ENCODE results near the gene TNKS1BP1.
"Not testable (repeated sequence)": the region's sequence is repeated elsewhere in the genome, so short reads cannot be mapped to it uniquely, and the experiment has no call there.

Gene TNKS1BP1

GRCh38 chr11:57308426-57309060 lies 16.2 kb downstream of the TNKS1BP1 start:
- DNase-seq: no peak

- no peak for DNase-seq
These were observed 17.0 kb downstream of the TNKS1BP1 start for GRCh38 chr11:57307666-57308270.

DNA sequence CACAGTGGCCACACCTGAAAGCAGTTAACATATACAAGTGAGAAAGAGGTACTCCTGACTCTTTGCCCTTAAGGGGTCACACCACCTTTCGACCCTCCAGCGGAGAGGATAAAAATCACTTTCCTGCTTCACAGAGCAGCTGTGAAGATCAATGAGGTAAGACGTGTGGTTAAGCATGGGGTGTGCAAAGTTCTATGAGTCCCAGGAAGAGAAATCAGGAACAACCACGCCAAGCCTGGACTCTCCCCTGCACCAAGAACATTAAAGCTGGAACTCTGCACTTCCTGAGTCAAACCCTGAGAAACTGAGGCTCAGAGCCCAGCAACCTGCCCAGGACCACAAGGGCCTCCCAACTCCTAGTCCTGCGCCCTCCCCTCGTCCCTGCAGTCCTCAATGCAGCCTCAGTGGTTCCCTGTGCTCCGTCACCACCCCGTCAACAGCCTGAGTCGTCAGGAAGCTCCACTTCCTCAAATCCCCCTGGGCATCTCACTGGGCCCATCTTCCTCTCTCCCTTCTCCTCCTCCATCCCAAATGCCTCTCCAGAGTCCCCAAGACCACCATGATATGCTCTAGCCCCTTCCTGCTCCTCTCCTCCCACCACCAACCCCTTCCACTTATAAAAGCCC lies 17.7 kb downstream of the TNKS1BP1 start:
- no peak for DNase-seq

- DNase-seq: no peak
These were observed 18.4 kb downstream of the TNKS1BP1 start for GRCh38 chr11:57306161-57306876.

- no peak for DNase-seq
These were observed 19.2 kb downstream of the TNKS1BP1 start for GRCh38 chr11:57305523-57305922.

DNA sequence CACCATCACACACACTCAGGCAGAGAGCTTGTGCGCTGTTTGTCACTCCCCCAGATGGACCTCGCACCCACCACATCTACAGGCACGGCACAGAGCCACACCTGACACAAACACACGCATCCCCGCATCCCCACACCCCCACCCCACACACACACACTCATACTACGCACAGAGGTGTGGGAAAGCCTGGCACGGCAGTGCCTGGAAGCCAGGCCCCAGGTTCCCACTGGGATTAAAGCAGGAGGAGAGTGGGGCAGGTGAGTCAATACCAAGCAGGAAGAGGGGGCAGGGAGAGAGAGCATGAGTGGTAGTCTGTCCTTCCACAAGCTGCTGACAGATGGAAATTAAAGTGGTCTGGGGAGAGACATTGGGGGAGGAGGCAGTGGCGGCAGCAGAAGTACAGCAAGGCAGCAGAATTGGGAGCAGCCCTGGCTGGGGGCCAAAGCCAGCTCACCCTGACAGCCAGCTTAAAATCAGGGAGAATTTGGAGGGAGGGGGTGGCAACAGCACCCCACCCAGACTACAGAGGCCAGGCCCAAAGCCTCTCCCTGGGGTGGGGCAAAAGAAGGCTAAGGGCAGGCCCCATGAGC lies 20.7 kb downstream of the TNKS1BP1 start:
- DNase-seq: no peak

GRCh38 chr11:57303280-57303989 lies 21.3 kb downstream of the TNKS1BP1 start:
- DNase-seq: no peak

DNA sequence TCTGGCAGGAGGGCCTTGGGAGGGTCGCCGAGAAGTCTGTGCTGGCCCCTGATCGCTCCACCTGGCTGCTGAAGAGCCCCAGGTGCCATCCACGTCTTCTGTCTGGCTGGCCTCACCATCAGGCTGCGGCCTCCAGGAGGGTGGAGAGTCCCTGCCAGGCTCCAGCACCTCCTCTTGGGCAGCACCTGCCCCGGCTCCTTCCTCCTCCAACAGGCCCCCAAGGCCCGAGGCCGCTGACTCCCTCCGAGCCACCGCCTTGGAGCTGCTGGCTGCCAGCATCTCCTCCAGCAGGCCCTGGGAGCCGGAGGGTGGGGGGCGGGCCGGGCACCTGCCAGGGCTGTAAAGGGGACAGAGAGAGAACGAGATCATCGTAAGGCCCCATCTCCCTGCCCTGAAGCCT lies 22.3 kb downstream of the TNKS1BP1 start:
- DNase-seq: no peak

DNA sequence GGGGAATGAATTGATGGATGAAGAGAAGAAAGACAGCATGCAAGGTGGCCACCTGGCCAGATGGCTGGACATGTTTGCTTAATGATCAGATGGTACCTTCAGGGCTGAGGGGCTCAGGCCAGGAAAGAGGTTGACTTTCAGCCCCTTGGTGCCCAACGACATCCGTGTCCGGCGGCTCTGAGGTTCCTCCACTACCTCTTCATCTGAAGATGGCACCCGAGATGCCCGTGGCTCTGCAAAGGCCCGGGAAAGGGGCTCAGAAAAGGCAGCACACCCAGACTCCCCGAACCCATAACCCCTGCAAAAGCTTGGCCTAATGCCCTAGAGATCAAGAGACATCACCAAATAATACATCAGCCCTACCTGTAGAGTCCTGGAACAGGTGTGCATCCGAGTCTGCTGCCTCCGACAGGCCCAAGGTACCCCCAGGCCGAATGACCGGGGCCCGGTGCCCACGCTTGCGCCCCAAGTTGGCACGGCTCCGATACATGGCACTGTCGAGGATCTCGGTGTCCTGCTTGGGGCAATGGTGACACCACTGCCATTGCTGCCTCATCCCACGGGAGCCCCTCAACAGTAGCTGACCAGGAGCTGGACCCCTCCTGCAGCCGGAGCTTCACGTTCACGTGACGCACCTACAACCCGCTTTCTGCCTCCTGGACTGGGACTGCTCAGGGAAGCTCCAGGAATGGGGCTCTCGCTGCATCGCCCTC lies 22.9 kb downstream of the TNKS1BP1 start:
- no peak for DNase-seq

DNA sequence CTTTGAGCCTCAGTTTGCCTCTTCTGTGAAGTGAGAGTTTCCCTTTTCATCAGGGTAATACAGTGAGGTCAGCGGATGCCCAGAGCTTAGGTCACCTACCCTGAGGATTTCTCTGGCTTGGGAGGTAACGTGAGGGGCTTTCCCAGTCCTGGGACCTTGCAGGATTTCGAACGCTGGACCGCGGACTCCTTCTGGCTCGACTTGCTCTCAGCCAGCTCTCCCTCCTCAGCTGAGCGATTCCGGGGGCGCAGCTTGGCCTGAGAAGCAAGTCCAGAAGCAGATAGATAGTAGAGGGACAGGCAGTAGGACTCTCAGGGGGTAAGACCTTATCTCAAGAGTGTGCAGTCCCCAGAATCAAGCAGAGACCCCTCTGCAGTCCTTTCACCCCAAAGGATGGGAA lies 24.0 kb downstream of the TNKS1BP1 start:
- no peak for DNase-seq

- DNase-seq: no peak
These were observed 25.5 kb downstream of the TNKS1BP1 start for GRCh38 chr11:57299150-57299737.

- DNase-seq: no peak
These were observed 27.5 kb downstream of the TNKS1BP1 start for GRCh38 chr11:57297221-57297620.

DNA sequence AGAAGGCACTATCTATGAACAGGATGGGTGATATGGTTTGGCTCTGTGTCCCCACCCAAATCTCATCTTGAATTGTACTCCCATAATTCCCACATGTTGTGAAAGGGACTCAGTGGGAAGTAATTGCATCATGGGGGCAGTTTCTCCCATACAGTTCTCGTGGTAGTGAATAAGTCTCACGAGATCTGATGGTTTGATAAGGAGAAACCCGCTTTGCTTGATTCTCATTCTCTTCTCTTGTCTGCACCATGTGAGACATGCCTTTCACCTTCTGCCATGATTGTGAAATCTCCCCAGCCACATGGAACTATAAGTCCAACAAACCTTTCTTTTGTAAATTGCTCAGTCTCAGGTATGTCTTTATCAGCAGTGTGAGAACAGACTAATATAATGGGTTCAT lies 28.5 kb downstream of the TNKS1BP1 start:
- DNase-seq: not testable (repeated sequence)

GRCh38 chr11:57294225-57295131 lies 30.3 kb downstream of the TNKS1BP1 start:
- DNase-seq: peak; percentile 13

GRCh38 chr11:57290288-57290687 lies 34.5 kb downstream of the TNKS1BP1 start:
- no peak for DNase-seq

DNA sequence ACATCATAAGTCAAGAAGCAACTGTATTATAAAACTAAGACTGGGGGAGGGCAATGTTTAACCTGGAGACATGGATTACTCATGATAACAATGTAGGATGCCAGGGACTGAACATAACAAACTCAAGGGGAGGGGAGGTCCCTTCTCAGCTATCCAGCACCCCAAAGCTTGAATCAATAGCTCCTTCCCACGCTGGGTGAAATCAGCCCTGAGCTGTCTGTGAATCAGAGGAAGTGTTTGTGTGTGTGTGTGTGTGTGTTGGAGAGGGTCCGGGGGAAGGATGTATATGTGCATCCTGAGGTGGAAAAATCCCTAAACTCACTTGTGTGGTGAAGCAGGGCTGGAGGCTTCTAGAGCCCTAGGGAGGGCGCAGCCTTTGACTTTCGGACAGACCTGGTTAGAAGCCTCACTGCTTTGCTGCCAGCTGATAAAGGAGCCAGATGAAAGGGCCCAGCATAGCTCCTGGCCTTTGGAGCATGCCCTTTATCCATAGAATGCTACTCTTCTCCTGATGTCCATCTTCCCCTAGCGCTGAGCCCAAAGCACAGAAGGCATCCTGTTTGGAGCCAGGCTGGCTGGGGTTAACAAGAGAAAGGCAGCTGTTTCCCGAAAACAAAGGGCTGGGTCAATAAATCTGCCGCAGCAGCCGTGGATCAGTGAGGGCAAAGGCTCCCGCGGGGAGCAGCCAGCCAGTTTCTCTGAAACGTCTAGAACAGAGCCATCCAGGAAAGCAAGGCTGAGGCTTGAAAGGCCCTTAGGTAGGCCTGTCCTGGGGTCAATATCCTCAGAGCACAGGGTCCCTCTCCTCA lies 35.8 kb downstream of the TNKS1BP1 start:
- DNase-seq: no peak

GRCh38 chr11:57287884-57288283 lies 36.9 kb downstream of the TNKS1BP1 start:
- DNase-seq: no peak

GRCh38 chr11:57283231-57283990 lies 41.3 kb downstream of the TNKS1BP1 start:
- DNase-seq: no peak

DNA sequence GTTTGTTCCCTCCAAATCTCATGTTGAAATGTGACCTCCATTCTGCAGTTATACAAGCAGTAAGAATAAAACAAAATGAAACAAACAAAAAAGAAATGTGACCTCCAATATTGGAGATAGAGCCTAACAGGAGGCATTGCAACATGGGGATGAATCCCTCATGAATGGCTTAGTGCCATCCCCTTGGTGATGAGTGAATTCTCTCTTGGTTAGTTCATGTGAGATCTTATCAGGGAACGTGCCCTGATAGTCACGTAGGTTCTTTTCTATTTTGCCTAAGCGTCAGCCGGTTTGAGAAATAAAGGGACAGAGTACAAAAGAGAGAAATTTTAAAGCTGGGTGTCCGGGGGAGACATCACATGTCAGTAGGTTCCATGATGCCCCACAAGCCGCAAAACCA lies 43.2 kb downstream of the TNKS1BP1 start:
- DNase-seq: not testable (repeated sequence)

Measured in NCI-H2227 treated with DMSO at 0.1 percent for 48 hours (cell line).